Measurements from ENCODE around the gene ADAT1. TPM values are rescaled to one million over a fixed set of nuclear protein-coding genes. Genes with fewer than 3 reads are reported as not detected.

ADAT1 gene
- total and polyA plus RNA-seq, 2 of the 13 experiments (the other 11 are each of a cell fraction or from before 2014, with no cell fraction given), result 18.4 to 40.8 TPM

DNA sequence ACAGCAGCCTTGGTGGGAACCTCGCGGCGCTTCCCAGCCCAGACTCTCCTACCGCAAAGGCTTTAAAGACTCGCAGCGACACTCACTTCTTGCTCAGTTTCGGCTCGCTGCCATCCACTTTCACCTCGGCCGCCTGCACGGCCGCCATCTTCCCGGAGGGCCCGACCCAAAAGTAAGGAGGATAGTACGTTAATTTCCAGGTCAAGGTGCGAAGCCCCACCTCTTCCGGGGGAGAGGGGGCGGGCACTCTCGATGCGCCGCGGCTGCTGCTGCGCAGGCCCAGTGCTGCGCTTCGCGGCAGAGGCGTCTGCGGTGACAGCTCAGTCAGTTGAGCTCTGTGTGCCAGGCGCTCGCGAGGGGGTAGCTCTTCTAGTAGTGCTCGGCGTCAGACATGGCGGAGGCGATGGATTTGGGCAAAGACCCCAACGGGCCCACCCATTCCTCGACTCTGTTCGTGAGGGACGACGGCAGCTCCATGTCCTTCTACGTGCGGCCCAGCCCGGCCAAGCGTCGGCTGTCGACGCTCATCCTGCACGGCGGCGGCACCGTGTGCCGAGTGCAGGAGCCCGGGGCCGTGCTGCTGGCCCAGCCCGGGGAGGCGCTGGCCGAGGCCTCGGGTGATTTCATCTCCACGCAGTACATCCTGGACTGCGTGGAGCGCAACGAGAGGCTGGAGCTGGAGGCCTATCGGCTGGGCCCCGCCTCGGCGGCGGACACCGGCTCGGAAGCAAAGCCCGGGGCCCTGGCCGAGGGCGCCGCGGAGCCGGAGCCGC lies 24.6 kb upstream of the ADAT1 start, which contains the start of the genes KARS1 and TERF2IP (continued):
- peak; percentile 50 for TF ChIP-seq ZNF709 (CRISPR knock-in tag; IDR thresholded peaks at IDR 0.05)
- 0 out of 2 replicates have a peak, but pooled peaks have one; percentile 5 for TF ChIP-seq RERE (CRISPR knock-in tag; IDR thresholded peaks at IDR 0.05; ENCODE audit: low read depth)
- peak; percentile 91; the same call in 1 of the 2 replicates for TF ChIP-seq KLF12 (CRISPR knock-in tag; IDR thresholded peaks at IDR 0.05; ENCODE audit: borderline replicate concordance)
- TF ChIP-seq, protein P1, sequence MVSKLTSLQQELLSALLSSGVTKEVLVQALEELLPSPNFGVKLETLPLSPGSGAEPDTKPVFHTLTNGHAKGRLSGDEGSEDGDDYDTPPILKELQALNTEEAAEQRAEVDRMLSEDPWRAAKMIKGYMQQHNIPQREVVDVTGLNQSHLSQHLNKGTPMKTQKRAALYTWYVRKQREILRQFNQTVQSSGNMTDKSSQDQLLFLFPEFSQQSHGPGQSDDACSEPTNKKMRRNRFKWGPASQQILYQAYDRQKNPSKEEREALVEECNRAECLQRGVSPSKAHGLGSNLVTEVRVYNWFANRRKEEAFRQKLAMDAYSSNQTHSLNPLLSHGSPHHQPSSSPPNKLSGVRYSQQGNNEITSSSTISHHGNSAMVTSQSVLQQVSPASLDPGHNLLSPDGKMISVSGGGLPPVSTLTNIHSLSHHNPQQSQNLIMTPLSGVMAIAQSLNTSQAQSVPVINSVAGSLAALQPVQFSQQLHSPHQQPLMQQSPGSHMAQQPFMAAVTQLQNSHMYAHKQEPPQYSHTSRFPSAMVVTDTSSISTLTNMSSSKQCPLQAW (CRISPR knock-in tag; IDR thresholded peaks at IDR 0.05), result peak; percentile 90; the same call in 1 of the 2 replicates
- TF ChIP-seq, protein P2, sequence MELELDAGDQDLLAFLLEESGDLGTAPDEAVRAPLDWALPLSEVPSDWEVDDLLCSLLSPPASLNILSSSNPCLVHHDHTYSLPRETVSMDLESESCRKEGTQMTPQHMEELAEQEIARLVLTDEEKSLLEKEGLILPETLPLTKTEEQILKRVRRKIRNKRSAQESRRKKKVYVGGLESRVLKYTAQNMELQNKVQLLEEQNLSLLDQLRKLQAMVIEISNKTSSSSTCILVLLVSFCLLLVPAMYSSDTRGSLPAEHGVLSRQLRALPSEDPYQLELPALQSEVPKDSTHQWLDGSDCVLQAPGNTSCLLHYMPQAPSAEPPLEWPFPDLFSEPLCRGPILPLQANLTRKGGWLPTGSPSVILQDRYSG (CRISPR knock-in tag; IDR thresholded peaks at IDR 0.05), result no peak; the same call in 1 of the 2 replicates
- peak; percentile 24; the same call in 1 of the 2 replicates for TF ChIP-seq ZNF263 (CRISPR knock-in tag; IDR thresholded peaks at IDR 0.05)
- TF ChIP-seq ZNF878 (CRISPR knock-in tag; IDR thresholded peaks at IDR 0.05), result peak; percentile 85; the same call in 1 of the 2 replicates
- TF ChIP-seq, protein P3, sequence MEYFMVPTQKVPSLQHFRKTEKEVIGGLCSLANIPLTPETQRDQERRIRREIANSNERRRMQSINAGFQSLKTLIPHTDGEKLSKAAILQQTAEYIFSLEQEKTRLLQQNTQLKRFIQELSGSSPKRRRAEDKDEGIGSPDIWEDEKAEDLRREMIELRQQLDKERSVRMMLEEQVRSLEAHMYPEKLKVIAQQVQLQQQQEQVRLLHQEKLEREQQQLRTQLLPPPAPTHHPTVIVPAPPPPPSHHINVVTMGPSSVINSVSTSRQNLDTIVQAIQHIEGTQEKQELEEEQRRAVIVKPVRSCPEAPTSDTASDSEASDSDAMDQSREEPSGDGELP (IDR thresholded peaks at IDR 0.05; ENCODE audit: borderline replicate concordance, low read depth), result peak; percentile 50; the same call in 1 of the 2 replicates
- TF ChIP-seq NR2F1 (CRISPR knock-in tag; IDR thresholded peaks at IDR 0.05), result 0 out of 4 replicates have a peak, but pooled peaks of 1 of the 2 experiments have one; percentile 6
- no peak; the same call in 1 of the 2 replicates for TF ChIP-seq ZBTB10 (CRISPR knock-in tag; IDR thresholded peaks at IDR 0.05; ENCODE audit: borderline replicate concordance)
- peak; percentile 93 for TF ChIP-seq IRF2 (CRISPR knock-in tag; IDR thresholded peaks at IDR 0.05)
- no peak for TF ChIP-seq FOXA1 (IDR thresholded peaks at IDR 0.05)
- TF ChIP-seq FOXA1 (CRISPR knock-in tag; IDR thresholded peaks at IDR 0.05), result 0 out of 2 replicates have a peak, but pooled peaks have one; percentile 8
- TF ChIP-seq ZSCAN21 (CRISPR knock-in tag; IDR thresholded peaks at IDR 0.05; ENCODE audit: borderline replicate concordance), result peak; percentile 67; the same call in 1 of the 2 replicates
